LNCAP (cell line): Measurements from ENCODE around the gene IFT122.

Source experiments
- TF ChIP-seq, protein P1 (sequence below): fragments of 450-650 bp; IDR thresholded peaks from 2 replicates; pipeline ENCODE4 v1.5.1; 2017; ENCODE audit warnings: mild to moderate bottlenecking

Gene IFT122

DNA sequence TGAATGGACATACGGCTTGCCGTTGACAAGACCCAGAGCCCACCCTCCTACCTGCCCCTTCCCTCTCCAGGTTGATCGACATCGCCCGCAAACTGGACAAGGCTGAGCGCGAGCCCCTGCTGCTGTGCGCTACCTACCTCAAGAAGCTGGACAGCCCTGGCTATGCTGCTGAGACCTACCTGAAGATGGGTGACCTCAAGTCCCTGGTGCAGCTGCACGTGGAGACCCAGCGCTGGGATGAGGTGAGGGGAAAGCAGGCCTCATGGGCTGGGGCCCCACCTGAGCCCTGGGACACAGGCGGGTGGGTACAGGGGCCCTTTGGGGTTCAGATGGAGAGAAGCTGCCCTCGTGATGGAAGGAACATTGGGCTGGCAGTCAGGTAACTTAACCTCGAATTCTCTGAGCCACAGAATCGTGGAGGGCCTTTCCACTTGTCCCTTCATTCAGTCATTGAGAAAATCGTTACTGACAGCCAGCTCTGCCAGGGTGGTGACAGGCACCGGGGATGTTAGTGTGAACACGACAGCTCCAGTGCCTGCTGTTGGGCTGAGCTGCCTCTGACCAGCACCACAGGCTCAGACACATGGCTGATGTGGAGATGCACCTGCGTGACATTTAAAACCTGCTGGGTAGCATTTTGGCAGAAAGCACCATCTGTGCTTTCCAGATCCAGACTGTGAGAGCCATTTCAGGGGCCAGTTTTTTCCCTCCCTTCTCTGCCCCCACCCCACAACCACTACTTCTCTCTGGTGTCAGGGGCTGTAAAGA lies 62.8 kb downstream of the IFT122 start:
- TF ChIP-seq, protein P1, sequence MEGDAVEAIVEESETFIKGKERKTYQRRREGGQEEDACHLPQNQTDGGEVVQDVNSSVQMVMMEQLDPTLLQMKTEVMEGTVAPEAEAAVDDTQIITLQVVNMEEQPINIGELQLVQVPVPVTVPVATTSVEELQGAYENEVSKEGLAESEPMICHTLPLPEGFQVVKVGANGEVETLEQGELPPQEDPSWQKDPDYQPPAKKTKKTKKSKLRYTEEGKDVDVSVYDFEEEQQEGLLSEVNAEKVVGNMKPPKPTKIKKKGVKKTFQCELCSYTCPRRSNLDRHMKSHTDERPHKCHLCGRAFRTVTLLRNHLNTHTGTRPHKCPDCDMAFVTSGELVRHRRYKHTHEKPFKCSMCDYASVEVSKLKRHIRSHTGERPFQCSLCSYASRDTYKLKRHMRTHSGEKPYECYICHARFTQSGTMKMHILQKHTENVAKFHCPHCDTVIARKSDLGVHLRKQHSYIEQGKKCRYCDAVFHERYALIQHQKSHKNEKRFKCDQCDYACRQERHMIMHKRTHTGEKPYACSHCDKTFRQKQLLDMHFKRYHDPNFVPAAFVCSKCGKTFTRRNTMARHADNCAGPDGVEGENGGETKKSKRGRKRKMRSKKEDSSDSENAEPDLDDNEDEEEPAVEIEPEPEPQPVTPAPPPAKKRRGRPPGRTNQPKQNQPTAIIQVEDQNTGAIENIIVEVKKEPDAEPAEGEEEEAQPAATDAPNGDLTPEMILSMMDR: no peak

DNA sequence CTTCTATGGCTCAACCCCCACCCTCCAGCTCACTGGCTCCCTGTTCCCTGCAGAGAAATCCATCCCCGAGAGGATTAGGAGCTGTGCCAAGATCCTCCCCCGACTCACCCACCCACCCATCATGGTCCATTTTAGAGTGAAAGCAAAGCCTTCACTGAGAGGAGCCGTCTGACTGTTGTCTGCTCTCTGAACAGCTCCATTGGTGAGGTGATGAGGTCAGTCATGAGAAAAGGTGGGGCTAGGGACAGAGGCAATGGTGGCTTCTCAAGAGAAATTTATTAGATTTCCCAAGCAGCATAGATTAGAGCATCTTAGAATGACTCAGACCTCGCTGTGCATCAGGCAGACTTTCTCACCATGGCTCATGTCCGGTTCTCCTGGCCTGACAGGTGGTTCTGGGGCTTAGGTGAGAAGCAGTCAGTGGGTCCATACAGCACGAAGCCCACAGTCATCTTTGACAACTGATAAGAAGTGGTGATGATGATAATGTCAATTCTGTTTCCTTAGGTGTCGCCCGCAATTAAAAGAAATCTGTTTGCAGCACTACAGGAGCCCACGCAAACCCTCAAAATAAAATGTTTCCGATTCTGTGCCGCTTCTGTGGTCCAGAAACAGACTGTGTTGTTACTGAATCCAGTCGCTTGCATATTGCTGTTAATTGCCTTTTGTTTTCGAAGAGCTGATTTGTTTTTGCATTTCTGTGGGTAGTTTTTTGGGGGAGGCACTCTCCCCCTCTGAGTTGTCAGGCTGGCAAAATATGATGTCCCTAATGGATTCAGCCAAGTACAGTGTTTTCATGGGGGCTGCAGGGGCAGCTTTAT lies 63.7 kb downstream of the IFT122 start:
- TF ChIP-seq, protein P1: no peak

DNA sequence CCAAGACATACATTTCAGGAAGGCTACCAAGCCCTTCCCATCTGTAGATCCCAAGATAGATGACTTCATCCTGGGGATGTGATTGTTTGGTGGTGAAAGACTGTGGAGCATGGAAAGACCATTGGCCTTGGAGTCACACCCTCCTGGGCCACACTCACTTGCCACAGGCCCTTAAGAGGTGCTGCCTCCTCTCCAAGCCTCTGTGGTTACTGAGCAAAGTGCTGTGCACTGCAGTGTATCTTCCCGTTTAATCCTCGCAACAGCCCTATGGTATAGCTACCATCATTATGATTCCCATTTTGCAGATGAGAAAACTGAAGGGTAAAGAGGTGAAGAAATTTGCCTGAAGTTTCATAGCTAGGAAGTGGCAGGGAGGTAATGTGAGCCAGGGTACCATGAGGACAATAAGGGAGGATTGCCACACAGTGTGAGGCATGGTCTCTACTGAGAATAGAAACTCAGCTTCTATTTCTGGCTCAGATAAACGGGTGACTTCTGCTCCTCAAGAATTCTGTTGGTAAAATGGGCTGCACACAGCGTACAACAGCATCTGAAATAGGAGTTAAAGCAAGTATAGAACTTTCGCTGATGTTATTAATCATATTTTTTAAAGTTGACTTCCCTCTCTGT lies 64.6 kb downstream of the IFT122 start:
- TF ChIP-seq, protein P1: no peak

- TF ChIP-seq, protein P1: no peak
Measured at GRCh38 chr3:129505341-129505740, 65.3 kb downstream of the IFT122 start.

GRCh38 chr3:129506231-129506742 lies 66.3 kb downstream of the IFT122 start:
- TF ChIP-seq, protein P1: no peak

DNA sequence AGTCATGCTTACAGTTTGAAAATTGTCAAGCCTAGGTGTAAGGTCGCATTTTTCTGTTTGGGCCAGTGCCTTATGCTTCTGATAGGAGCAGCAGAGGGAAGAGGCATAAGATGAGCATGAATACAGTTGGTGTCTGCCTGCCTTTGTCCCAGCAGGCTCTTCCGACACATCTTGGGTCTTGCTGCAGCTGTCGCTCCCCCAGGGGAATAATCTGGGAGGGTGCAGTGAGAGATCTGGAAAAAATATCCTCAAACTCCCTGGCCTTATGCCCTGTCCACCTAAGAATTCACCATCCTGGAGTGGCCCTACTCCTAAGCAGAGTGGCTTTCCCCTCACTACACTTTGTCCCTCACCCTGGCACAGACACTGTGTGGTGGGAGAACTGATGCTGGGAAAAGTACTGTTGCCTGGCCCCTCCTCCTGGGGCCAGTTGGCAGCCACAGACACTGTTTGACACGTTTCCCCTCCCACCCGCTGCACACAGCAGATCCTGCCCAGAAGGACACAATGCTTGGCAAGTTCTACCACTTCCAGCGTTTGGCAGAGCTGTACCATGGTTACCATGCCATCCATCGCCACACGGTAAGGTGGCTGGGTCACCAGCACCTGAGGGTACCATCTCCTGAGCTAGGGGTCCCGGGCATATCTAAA lies 67.3 kb downstream of the IFT122 start:
- TF ChIP-seq, protein P1: no peak

DNA sequence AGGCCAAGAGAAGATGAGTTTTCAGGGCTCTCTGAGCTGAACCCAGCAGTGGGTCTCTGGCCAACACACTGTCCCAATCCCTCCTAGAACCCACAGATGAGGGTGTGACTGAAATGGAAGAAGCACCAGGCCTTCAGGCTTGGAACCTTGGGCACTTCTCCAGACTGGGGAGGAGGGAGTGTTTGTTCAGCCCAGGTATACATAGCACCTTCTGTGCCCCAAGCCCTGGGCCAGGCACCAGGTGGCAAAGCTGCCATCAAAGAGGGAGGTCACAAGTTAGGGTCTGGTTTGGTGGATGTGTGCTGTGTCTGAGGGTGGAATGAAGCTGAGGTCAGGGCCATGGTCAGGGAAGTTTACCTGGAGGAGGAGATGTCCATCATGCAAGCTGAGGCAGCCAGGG lies 72.6 kb downstream of the IFT122 start:
- TF ChIP-seq, protein P1: no peak
